GM12892 (cell line): Measurements from ENCODE around the gene RASA1.

Experiments
- POLR2A ChIP-seq: IDR thresholded peaks from 2 replicates; pipeline ENCODE4 v1.6.1; 2011; ENCODE audit warnings: low read depth, low read length, control low read depth
- POLR2AphosphoS5 ChIP-seq: IDR thresholded peaks from 2 replicates; pipeline ENCODE4 v1.6.1; 2011; ENCODE audit warnings: low read depth, low read length, control low read depth

GRCh38 chr5:87404359-87404758 is 136.7 kb downstream of the RASA1 start:
- no peak for TF ChIP-seq POLR2A
- TF ChIP-seq POLR2AphosphoS5: no peak
